ELF-1 (cell line): ENCODE data around the gene CLEC4E.
"Not testable (repeated sequence)": the region's sequence is repeated elsewhere in the genome, so short reads cannot be mapped to it uniquely, and the experiment has no call there.

Experiments used
- DNase-seq: peaks from one replicate; pipeline ENCODE4 v3.0.0-alpha.2; 2016; ENCODE audit warnings: low read depth, low spot score

The CLEC4E gene

GRCh38 chr12:8540831-8541230 lies at the start of gene CLEC4E:
Gene CLEC4E, minus strand, starts transcription at chr12:8540905. Its CDS starts 108 bp downstream, at chr12:8540797.
- not testable (repeated sequence) for DNase-seq

GRCh38 chr12:8589679-8590078 lies 49.0 kb upstream of the CLEC4E start:
- DNase-seq, result no peak

- not testable (repeated sequence) for DNase-seq
Measured at GRCh38 chr12:8584478-8584877, 43.8 kb upstream of the CLEC4E start.

- DNase-seq, result no peak
Measured at GRCh38 chr12:8584004-8584403, 43.3 kb upstream of the CLEC4E start.

GRCh38 chr12:8581098-8581784 lies 40.5 kb upstream of the CLEC4E start:
- no peak for DNase-seq

- DNase-seq, result no peak
Measured at GRCh38 chr12:8577879-8578278, 37.2 kb upstream of the CLEC4E start.

- DNase-seq, result no peak
Measured at GRCh38 chr12:8572507-8572906, 31.8 kb upstream of the CLEC4E start.

GRCh38 chr12:8566525-8566924 lies 25.8 kb upstream of the CLEC4E start:
- DNase-seq, result no peak

GRCh38 chr12:8566052-8566451 lies 25.3 kb upstream of the CLEC4E start:
- DNase-seq, result not testable (repeated sequence)

- no peak for DNase-seq
Measured at GRCh38 chr12:8564656-8565055, 24.0 kb upstream of the CLEC4E start.

GRCh38 chr12:8563356-8563755 lies 22.7 kb upstream of the CLEC4E start:
- no peak for DNase-seq

GRCh38 chr12:8562310-8562709 lies 21.6 kb upstream of the CLEC4E start:
- DNase-seq, result no peak

GRCh38 chr12:8561011-8561410 lies 20.3 kb upstream of the CLEC4E start:
- DNase-seq, result no peak

- peak; percentile 13 for DNase-seq
Measured at GRCh38 chr12:8559676-8560075, 19.0 kb upstream of the CLEC4E start.

- no peak for DNase-seq
Measured at GRCh38 chr12:8556531-8557097, 15.9 kb upstream of the CLEC4E start.

- peak; percentile 10 for DNase-seq
Measured at GRCh38 chr12:8554451-8555195, 13.9 kb upstream of the CLEC4E start.

- DNase-seq, result no peak
Measured at GRCh38 chr12:8553088-8553627, 12.5 kb upstream of the CLEC4E start.

- DNase-seq, result no peak
Measured at GRCh38 chr12:8549381-8549780, 8.7 kb upstream of the CLEC4E start.

GRCh38 chr12:8548192-8548591 lies 7.5 kb upstream of the CLEC4E start:
- DNase-seq, result no peak

GRCh38 chr12:8547645-8548044 lies 6.9 kb upstream of the CLEC4E start:
- no peak for DNase-seq

GRCh38 chr12:8546591-8546990 lies 5.9 kb upstream of the CLEC4E start:
- no peak for DNase-seq

GRCh38 chr12:8544295-8544694 lies 3.6 kb upstream of the CLEC4E start:
- DNase-seq, result peak; percentile 88

- DNase-seq, result no peak
Measured at GRCh38 chr12:8541562-8541961, 857 bp upstream of the CLEC4E start.
